Fibroblast of skin of abdomen (primary cell): ENCODE data around the gene QPCT.

ENCODE experiments used
- DNase-seq: peaks from one replicate; pipeline ENCODE4 v3.0.0-alpha.2; 2013

Gene QPCT

DNA sequence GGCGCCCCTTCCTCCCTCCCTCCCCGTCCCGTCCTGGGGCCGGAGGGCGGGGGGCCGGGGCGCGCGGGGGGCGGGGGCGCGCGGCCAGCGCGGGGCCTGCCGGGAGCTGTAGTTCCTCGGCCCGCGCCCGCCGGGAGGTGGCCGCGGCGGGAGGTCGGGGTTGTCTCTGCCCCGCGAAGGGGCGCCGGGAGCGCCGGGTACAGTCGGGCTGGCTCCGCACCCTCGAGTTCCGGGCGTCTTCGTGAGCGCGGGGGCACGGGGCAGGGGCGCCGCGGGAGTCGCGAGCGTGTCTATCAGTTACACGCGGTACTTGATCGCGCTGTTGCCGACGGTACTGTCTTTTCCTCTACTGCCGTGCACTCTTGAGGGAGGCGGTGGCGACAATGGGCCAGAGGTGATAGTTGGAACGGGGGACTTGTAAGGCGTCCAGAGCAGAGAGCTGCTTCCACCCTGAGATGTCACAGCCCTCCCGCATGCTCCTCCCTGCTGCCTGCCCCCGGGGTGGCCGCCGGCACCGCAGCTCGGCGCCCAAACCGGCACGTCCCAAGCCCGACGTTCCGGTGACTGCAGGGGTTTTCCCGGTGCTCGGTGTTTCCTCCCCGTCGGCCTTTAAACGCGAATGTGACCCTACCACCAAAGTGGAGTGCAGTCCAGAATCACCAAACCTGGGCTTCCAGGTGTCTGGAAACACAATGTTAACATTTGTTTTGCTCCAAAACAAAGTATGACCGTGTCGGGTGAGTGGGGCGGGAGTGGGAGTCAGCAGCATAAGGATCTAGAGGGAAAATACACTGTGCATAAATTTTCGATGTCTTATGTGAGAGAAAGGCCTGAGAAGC lies 19.4 kb upstream of the QPCT start, which contains the start of gene PRKD3:
PRKD3 (minus strand) TSS at position 48 of the 839 bp plus-strand sequence. CDS start 8,309 bp downstream, outside the sequence.
- DNase-seq = peak; percentile 80

DNA sequence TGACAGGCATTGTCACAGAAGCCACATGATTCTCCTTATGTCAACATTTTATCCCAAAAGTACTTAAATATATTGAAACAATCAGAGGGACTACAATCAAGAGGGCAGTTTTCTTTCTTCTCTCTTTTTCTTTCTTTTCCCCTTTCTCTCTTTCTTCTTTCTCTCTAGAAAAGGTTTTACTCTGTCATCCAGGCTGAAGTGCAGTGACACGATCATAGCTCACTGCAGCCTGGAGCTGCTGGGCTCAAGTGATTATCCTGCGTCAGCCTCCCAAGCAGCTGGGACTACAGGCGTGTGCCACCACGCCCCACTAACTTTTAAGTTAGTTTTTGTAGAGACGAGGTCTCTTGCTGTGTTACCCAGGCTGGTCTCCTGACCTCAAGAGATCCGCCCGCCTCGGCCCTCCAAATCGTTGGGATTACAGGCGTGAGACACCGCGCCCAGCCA lies 18.8 kb upstream of the QPCT start:
- no peak for DNase-seq

DNA sequence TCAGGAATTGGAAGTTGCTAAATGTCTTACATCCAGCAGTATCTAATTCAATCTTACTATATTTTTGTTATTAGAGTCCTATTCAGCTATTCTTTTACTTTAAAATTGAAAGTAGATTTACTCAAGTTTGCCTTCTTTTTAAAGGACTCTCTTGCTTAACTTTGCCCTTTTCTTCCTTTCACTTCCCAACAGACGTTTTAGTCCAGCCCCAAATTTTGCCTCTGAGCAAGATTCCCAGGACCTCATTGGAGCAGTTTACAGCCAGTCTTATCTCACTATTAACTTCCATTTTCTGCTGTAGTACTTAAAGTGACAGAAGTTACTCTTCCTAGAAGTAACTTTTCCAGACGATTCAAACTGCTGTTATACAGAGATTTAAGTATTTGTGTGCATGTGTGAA lies 18.1 kb upstream of the QPCT start:
- DNase-seq = peak; percentile 71

DNA sequence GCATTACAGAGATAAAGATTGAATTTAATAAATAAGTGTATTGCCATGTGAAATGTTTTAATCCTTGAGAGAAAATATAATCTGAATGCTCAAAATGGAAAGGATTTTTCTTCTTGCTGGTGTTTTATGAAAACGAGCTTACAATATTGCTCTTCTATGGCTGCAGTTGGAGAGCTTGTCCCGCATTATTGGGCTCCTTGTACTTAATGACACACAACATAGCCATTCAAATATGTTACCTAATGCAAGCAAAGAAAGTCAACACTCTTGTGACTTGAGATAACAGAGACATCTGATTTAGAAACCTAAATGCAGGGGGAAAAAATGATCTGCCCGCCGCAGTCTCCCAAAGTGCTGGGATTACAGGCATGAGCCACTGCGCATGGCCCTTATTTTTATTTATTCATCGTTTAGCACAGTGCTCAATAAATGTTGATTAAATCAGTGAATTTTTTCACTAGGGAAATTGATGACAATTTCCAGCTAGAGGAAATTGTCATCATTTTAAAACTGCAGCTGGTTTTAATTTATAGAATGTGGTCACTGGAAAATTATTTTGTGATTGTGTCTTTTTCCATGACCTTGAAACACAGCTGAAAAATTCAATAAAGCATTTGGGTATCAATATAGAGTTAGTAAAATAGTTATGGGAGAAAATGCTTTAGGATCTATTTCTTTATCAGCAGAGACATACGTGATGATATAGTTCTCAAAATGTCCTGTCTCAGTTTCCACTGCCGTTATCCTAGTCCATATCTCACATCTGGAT lies 17.4 kb upstream of the QPCT start:
- DNase-seq = no peak

DNA sequence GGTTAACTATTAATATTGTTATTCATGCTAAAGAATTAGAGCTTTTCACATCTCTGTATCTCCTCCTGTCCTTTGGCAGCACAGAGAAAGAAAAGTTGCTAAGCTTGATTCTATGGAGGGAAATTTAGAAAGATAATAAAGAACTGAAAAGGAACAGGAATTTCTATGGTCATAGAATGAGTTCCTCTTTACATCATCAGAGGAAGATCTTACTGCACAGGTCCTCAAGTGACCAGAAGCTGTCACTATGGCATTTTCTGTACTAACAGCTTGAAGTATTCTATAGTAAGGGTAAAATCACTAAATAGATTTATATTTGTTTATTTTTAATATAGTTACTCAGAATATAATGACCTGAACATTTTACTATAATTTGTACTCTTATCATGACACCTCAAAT lies 13.7 kb upstream of the QPCT start:
- no peak for DNase-seq

DNA sequence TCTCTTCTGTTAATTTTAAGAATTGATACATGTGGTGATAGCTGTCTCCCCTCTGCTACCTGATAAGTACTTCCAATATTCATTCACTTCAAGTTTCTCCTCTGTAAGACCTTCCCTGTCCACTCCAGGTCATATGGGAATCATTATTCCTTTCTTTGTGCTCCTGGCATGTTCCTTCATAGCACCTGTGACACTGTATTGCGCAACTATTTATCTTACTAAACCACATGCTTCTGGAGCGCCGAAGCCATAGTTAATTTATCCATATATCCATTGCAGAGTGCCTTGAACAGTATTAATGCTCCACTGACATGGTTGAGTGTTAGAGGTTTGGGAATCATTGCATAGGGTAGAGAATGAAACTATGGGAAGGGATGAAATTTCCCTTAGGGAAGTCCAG lies 11.9 kb upstream of the QPCT start:
- no peak for DNase-seq

DNA sequence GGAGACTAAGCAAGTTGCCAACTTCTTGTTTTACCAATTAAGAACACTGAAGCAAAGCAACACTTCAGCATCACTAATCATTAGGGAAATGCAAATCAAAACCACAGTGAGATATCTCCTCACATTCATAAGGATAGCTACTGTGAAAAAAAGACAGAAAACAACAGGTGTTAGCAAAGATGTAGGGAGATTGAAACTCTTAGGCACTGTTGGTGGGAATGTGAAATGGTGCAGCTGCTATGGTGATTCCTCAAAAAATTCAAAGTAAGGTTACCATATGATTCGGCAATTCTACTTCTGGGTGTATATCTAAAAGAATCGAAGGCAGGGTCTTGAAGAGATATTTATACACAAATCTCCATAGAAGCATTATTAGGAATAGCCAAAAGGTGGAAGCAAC lies 11.2 kb upstream of the QPCT start:
- no peak for DNase-seq

DNA sequence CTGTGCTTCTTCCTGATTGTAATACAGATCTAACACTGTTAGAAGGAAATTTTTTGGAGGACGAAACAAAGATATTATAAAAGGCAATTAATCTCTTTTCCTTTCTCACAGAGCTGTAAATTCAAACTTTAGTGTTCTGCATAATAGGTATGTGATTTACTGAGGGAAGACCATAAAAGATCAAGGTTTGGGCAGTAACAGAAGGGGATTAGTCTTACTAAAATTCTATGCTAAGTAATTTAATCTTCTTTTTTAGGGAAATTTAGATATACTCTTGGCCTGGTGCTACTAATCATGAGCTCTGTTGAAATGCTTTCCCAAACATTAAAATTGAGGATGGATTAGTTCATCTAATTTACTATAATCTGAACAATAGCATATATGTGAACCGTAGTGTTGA lies 8.8 kb upstream of the QPCT start:
- DNase-seq = no peak

DNA sequence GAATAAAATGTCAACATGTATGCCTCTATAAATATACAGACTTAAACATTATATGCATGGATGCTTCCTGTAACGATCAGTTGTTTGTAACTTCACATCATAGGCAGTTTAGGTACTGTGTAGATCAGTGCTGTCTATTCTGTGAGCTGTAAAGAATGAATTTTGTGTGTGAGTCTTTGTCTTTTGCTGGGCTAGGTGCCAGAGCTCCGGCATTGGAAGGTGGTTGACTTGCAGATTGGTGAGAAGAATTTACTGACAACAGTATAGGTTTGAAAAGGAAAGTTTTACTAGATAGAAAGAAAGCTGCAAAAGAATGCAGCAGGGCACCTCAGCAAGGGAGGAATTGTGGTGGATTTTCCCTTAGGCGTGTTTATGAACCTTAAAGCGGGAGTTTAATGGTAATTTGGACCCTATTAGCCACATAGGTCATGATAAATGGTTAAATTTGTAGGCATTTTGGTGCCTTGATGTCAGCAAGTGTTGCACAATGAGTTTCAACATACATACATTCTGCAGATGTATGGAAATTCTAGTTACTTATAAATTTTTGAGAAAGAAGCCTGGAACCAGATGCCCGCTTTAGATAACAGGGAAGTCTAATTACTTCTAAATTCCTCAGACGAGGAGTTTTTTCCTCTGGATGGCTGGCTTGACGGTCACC lies 6.7 kb upstream of the QPCT start:
- DNase-seq = peak; percentile 46

DNA sequence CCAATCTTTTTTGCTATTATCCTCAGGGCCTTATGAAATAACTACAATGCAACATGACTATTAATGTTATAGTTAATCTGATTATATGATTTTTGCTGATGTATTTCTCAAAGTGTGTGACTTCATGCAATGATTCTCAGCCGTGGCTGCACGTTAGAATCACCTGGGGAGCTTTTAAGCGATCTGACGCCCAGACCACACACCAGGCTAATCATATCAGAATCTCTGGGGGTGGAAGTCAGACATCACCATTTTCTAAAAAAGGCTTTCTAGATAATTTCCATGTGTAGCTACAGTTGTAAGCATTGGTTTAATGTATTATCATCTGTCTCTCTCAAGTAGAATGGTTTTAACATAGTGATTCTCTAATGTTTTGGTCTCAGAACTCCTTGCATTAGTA lies 5.5 kb upstream of the QPCT start:
- DNase-seq = no peak

DNA sequence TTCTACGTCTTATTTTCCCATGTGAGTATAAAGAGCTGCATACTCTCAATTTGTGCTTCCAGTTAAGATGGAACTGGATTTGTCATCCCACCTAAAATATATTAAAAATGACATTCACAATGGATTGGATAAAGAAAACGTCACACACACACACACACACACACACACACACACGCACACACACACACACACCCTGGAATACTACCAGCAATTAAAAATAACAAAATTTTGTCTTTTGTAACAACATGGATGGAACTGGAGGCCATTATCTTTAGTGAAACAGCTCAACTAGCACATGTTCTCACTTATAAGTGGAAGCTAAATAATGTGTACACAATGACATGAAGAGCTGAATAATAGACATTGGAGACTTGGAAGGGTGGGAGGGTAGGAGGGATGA lies 3.8 kb upstream of the QPCT start:
- DNase-seq = no peak

DNA sequence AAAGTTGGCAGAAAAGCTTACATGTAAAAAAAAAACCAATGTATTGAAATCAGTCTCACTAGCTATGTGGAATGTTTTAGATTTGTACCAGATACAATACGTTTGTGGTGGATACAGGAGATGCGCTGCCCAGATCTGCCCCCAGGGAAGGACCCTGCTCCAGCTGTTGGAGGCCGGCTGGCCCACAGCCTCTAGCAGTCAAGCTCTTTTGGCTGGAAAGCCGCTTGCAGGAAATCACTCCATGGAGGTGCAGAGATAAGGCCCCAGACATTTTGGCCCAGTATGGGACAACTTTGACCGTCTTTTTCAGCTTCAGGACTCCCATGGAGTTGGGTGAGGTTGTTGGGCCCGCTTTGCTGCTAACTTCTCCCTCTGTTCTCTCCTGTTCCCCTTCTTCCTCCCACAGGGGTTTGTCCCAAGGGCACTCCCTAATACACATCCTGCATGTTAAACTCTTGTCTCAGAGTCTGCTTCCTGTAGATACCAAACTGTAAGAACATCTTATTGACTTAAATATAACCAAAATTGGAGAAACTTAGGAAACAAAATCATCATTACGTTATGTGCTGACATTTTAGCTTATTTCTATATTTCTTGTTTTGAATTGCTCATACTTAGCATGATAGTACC lies 1.7 kb upstream of the QPCT start:
- no peak for DNase-seq

DNA sequence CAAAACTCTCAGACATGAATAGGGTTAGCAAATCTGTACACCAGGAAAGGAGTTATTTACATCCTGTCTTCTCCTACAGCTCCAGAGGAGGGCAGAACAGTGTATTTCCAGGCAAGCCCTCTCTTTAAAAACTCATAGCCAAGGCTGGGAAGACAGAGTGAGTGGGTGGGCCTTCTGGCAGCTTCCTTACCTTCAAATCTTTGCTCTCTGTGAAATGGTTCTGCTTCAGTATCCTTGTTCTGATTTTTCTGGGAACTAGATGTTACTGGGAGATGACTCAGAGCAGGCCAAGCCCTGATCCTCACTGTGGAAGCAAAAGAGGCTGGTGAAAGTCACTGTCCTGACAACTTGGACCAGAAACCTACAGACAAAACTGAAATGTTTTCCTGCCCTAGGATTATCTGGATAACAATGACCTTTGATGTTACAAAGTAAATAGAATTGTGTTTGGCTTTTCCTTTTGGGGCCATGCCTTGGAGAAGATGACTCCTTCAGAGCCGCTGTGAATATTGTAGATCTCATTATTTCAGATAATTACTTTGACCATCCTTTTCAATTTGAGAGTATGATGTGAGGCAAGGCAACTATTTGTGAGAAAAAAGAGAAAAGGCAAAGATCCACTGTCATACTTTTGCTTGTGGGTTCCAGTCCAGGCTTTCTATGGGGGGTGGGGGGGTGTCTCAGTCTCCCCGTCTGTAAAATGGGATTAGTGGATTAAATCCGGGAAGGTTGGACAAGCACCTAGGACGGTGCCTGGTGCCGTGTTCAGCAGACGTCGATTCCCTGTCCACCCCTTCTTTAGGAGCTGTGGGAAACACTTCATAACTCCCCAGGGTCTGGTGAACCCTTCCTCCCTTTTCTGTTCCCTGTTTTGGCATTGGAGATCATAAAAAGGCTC lies 644 bp upstream of the QPCT start:
- peak; percentile 75 for DNase-seq

DNA sequence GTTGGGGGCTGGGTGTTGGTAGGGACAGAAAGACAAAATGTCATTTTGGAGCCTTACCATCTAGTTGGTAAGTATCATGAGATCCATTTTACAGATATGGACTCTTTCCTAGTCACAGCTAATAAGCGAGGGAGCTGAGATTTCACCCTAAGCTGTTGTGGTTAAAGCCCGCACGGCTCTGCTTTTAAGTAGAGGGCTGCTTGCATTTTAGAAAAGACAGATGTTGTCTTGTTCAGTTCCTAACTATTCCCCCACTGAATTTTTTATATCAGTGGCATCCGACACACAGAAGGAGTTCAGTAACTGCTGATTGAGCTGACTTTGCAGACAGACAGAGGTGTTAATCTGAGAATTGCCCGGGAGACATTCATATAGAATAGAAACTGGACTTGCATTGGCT lies 3.7 kb downstream of the QPCT start:
- peak; percentile 33 for DNase-seq

DNA sequence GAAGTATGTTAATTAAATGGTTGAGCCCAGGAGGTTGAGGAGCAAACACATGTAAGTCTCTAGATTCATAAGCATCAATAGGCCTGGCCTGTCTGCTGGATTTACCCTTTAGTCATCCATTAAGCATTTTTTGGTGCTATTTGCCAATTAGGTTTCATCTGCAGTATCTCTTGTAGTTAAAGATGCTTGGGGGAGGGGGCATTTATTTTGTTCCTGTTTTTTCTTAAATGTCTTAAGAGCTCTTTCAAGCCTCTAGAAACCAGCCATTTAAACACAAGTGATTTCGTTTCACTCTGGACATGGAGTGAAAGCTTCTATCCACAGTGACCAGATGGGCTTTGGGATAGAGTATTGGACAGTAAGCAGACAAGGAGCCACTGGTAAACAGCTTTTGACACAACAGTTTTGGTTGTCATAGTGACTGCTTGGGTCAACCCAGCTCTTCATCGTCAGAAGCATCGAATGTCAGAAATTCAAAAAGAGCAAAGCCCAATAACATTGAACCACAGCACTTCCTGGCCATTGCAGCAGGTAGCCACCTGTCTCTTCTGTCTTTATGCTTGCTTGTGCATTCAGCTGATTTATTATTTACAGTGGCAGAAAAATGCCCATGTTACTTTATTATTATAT lies 4.9 kb downstream of the QPCT start:
- DNase-seq = peak; percentile 40

DNA sequence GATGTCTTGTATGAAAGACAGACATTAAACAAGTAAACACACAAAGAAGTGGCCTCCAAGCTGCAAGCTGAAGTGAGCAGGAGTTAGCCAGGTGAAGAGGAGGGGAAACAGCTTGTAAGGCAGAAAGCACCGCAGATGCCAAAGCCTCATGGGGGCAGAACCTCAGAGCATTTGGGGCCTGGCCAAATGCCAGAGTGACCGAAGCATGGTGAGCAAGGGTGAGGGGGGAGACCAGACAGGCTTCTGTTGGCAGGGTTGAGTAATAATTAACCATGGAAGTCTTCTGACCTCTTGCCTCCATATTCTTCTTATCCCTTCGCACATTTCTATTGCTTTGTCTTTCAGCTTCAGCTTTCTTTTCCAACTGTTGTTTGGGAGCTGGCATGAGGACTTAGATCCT lies 5.6 kb downstream of the QPCT start:
- no peak for DNase-seq

DNA sequence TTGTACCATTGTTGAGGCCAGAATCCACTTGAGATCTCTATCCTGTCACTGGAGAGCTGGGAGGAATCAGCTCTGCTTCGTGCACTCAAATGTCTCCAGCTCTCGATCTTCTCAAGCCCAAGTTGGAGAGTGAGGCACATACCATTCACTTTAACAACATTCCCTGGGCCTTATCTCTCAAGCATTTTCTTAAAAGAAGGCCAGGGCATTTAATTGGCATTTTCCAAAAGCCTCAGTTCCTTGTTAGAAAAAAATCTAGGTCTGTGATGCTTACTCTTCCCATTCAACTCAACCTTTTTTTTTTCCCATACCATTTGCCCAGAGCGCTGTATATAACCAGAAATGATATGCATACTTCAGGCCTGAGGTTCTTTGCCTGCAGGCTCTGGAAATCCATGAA lies 10.1 kb downstream of the QPCT start:
- no peak for DNase-seq

DNA sequence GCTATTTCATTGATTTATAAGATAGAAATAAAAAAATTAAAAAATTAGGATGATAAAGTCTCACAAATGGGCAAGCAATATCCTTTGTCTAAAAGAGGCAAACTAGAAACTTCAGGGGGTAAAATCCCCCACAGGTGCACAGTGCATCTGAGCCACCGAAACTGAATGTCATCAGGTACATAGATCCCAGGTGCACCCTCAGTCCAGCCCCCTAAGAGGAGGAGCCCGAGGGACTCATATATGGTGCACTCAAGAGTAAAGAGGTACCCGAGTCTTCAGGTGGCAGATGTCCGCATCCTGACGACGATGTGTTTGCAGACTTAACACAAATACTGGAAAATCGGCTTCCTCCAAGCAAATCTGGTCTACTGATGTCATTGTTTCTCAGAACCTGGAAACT lies 11.3 kb downstream of the QPCT start:
- DNase-seq = no peak

DNA sequence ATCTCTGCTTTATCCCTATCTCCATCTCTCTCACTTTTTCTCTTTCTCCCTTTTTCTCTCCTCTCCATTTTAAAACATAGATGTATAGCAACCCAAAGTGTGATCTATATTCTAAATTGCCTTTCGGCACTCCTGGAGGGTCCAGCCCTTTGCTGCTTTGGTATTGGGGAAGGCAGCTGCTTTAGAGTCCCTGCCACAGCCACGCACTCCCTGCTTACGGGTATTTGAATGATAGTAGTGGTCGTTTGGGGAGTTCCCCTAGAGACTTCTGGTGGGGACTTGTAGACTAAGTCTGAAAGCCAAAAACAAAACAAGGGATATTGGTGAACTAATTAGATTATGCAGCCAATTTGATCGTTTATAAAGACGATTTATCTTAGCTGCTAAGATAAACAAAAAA lies 11.9 kb downstream of the QPCT start:
- no peak for DNase-seq

DNA sequence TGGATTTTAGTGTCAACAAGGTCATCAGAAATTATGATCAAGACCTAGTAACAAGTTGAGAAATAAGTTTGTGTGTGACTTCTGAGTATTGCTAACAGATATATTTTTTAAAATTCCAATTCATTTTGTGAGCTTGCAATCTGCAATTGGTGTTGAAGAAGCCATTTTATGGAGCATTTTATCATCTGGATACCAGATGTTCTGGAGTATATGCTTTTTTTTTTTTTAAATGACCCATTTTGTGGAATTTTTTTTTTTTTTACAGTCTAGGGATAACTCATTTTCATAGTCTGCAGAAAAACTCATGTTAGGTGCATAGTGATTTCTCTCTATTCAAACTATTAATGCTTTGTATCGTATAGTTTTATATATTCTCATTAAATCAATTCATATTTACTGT lies 12.6 kb downstream of the QPCT start:
- DNase-seq = peak; percentile 62

DNA sequence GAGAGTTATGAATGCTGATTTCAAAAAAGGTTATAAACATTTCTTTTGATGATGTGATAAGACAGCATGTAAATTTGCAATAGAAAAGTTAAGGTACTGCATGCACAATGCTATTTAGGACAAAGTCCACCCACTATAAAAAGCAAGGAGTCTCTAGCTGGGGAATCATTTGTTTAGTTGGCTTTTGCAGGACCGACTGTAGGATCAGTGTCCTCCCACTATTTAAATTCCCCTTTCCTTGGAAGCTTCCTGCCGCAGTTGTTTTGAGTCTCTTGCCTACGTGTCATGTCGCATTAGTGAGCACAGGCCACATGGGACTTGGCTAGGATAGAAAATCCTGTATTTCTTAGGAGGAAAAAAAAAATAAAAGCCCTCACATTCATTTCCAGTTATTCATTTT lies 13.1 kb downstream of the QPCT start:
- DNase-seq = peak; percentile 44
